ENCODE measurements around the gene LMNTD1. TPM values are rescaled to one million over a fixed set of nuclear protein-coding genes. Genes with fewer than 3 reads are reported as not detected.

The LMNTD1 gene
- polyA plus RNA-seq, 1 donor from 2014 or later, result not detected

DNA sequence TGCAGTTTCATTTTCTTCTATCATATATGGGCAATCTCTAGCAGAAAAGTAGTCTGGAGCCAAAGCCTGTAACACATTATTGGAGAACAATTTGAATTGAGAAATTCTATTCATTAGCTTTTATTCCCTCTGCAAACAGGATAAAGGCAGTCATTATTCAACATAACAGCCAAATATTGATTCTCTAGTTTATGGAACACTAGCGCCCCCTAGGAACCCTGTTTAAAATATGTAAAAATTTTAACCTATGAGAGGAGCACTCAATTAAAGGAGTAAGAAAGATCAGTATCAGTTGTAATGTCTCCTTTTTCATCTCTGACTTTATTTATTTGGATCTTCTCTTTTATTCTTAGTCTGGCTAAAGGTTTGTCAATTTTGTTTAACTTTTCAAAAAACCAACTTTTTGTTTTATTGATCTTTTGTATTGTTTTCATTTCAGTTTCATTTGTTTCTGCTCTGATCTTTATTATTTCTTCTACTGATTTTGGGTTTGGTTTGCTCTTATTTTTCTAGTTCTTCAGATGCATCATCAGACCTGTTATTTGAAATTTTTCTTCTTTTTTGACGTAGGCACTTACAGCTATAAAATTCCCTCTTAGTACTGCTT lies 4.8 kb upstream of the LMNTD1 start:
- H3K79me2 ChIP-seq (replicated peaks; ENCODE audit: insufficient read depth, low read length), result no peaks in the 10 kb centered on the region
- H3K36me3 ChIP-seq (ENCODE audit: insufficient read depth, low read length), result no peaks in the 10 kb centered on the region
- no peaks in the 10 kb centered on the region for H3K9me2 ChIP-seq (ENCODE audit: insufficient read depth, low read length)
- H2AFZ ChIP-seq (ENCODE audit: low read depth, low read length), result no peak overlapping the region
- TF ChIP-seq EP300 (conservative IDR thresholded peaks at IDR 0.05; ENCODE audit: poor library complexity, severe bottlenecking) (no peak), EZH2 (IDR thresholded peaks at IDR 0.05; ENCODE audit: borderline replicate concordance, insufficient read depth, low read length, poor library complexity, severe bottlenecking) (no peak), RAD21 (conservative IDR thresholded peaks at IDR 0.05) (no peak), SMC3 (conservative IDR thresholded peaks at IDR 0.05; ENCODE audit: poor library complexity) (no peak), MXI1 (conservative IDR thresholded peaks at IDR 0.05; ENCODE audit: poor library complexity, severe bottlenecking) (no peak), POLR2AphosphoS5 (IDR thresholded peaks at IDR 0.05) (no peak), TAF1 (IDR thresholded peaks at IDR 0.05; ENCODE audit: low read depth) (no peak)
- TF ChIP-seq, protein P1, sequence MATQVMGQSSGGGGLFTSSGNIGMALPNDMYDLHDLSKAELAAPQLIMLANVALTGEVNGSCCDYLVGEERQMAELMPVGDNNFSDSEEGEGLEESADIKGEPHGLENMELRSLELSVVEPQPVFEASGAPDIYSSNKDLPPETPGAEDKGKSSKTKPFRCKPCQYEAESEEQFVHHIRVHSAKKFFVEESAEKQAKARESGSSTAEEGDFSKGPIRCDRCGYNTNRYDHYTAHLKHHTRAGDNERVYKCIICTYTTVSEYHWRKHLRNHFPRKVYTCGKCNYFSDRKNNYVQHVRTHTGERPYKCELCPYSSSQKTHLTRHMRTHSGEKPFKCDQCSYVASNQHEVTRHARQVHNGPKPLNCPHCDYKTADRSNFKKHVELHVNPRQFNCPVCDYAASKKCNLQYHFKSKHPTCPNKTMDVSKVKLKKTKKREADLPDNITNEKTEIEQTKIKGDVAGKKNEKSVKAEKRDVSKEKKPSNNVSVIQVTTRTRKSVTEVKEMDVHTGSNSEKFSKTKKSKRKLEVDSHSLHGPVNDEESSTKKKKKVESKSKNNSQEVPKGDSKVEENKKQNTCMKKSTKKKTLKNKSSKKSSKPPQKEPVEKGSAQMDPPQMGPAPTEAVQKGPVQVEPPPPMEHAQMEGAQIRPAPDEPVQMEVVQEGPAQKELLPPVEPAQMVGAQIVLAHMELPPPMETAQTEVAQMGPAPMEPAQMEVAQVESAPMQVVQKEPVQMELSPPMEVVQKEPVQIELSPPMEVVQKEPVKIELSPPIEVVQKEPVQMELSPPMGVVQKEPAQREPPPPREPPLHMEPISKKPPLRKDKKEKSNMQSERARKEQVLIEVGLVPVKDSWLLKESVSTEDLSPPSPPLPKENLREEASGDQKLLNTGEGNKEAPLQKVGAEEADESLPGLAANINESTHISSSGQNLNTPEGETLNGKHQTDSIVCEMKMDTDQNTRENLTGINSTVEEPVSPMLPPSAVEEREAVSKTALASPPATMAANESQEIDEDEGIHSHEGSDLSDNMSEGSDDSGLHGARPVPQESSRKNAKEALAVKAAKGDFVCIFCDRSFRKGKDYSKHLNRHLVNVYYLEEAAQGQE (IDR thresholded peaks at IDR 0.05; ENCODE audit: borderline replicate concordance), result no peak
- TF ChIP-seq, protein P2, sequence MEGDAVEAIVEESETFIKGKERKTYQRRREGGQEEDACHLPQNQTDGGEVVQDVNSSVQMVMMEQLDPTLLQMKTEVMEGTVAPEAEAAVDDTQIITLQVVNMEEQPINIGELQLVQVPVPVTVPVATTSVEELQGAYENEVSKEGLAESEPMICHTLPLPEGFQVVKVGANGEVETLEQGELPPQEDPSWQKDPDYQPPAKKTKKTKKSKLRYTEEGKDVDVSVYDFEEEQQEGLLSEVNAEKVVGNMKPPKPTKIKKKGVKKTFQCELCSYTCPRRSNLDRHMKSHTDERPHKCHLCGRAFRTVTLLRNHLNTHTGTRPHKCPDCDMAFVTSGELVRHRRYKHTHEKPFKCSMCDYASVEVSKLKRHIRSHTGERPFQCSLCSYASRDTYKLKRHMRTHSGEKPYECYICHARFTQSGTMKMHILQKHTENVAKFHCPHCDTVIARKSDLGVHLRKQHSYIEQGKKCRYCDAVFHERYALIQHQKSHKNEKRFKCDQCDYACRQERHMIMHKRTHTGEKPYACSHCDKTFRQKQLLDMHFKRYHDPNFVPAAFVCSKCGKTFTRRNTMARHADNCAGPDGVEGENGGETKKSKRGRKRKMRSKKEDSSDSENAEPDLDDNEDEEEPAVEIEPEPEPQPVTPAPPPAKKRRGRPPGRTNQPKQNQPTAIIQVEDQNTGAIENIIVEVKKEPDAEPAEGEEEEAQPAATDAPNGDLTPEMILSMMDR (IDR thresholded peaks at IDR 0.05; ENCODE audit: poor library complexity, severe bottlenecking), result no peak
- H3K9me3 ChIP-seq (ENCODE audit: low read length), result no peaks in the 10 kb centered on the region
- H3K4me2 ChIP-seq (ENCODE audit: low read length), result no peak overlapping the region
- no peak overlapping the region for H3K4me3 ChIP-seq (ENCODE audit: low read length)
- no peak overlapping the region for H3K27ac ChIP-seq (ENCODE audit: low read length)
- no peaks in the 10 kb centered on the region for H3K27me3 ChIP-seq (ENCODE audit: insufficient read depth, low read depth, low read length)
- H3F3A ChIP-seq (ENCODE audit: insufficient read depth, low read length, poor library complexity, severe bottlenecking), result no peaks in the 10 kb centered on the region
- H4K20me1 ChIP-seq (ENCODE audit: insufficient read depth), result no peaks in the 10 kb centered on the region
- no peak overlapping the region for H3K9ac ChIP-seq (ENCODE audit: low read length)

DNA sequence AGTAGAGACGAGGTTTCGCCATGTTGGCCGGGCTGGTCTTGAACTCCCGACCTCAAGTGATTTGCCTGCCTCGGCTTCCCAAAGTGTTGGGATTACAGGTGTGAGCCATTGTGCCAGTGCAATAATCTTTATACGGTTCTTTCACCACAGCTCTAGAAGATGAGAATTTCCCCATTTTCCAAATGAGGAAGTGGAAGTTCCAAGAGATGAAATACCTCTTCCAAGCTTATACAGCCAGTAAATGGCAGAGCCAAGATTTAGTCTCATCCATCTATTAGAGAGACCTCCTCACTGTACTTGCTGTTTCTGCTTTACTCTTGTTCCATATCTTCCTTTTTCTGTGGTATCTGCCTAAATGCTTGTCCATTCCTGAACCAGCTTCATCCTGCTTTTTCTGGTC lies 3.1 kb upstream of the LMNTD1 start:
- Histone ChIP-seq H3K27ac (ENCODE audit: low read length) (no peak overlapping the region), H3K9me2 (ENCODE audit: insufficient read depth, low read length) (no peaks in the 10 kb centered on the region), H3K4me3 (ENCODE audit: low read length) (no peak overlapping the region), H3K27me3 (ENCODE audit: insufficient read depth, low read depth, low read length) (no peaks in the 10 kb centered on the region), H3K79me2 (replicated peaks; ENCODE audit: insufficient read depth, low read length) (no peaks in the 10 kb centered on the region), H4K20me1 (ENCODE audit: insufficient read depth) (no peaks in the 10 kb centered on the region), H3K4me2 (ENCODE audit: low read length) (no peak overlapping the region), H3K9ac (ENCODE audit: low read length) (no peak overlapping the region), H3K9me3 (ENCODE audit: low read length) (no peaks in the 10 kb centered on the region), H3K36me3 (ENCODE audit: insufficient read depth, low read length) (no peaks in the 10 kb centered on the region), H3F3A (ENCODE audit: insufficient read depth, low read length, poor library complexity, severe bottlenecking) (no peaks in the 10 kb centered on the region), H2AFZ (ENCODE audit: low read depth, low read length) (no peak overlapping the region)
- no peak for TF ChIP-seq RAD21 (conservative IDR thresholded peaks at IDR 0.05)
- no peak for TF ChIP-seq TAF1 (IDR thresholded peaks at IDR 0.05; ENCODE audit: low read depth)
- no peak for TF ChIP-seq POLR2AphosphoS5 (IDR thresholded peaks at IDR 0.05)
- TF ChIP-seq EZH2 (IDR thresholded peaks at IDR 0.05; ENCODE audit: borderline replicate concordance, insufficient read depth, low read length, poor library complexity, severe bottlenecking), result no peak
- TF ChIP-seq EP300 (conservative IDR thresholded peaks at IDR 0.05; ENCODE audit: poor library complexity, severe bottlenecking), result no peak
- TF ChIP-seq MXI1 (conservative IDR thresholded peaks at IDR 0.05; ENCODE audit: poor library complexity, severe bottlenecking), result no peak
- TF ChIP-seq SMC3 (conservative IDR thresholded peaks at IDR 0.05; ENCODE audit: poor library complexity), result no peak
- TF ChIP-seq, protein P2 (IDR thresholded peaks at IDR 0.05; ENCODE audit: poor library complexity, severe bottlenecking), result no peak
- TF ChIP-seq, protein P1 (IDR thresholded peaks at IDR 0.05; ENCODE audit: borderline replicate concordance), result no peak

Data from neural cell (in vitro differentiated cells).